ENCODE measurements around the gene DDX17.
A peak's percentile ranks its signal among the peaks of the same experiment; 100 is the strongest.

DDX17 gene

GRCh38 chr22:38504731-38505540 is 1.2 kb downstream of the DDX17 start:
- ATAC-seq (no peak), DNase-seq (peak; percentile 63)
- no peaks in the 10 kb centered on the region for H3K9me3 Mint-ChIP-seq
- no peaks in the 10 kb centered on the region for H3K27me3 Mint-ChIP-seq
- H3K4me1 Mint-ChIP-seq, result peaks cover 46% of the 10 kb centered on the region
- peak overlapping the region; percentile 96 for H3K4me3 Mint-ChIP-seq
- H3K36me3 Mint-ChIP-seq (ENCODE audit: low read depth), result peaks cover 51% of the 10 kb centered on the region
- peak overlapping the region; percentile 98 for H3K27ac Mint-ChIP-seq

GRCh38 chr22:38503021-38503420 is 3.1 kb downstream of the DDX17 start:
- ATAC-seq, result no peak
- Mint-ChIP-seq H3K27me3 (no peaks in the 10 kb centered on the region), H3K36me3 (ENCODE audit: low read depth) (peaks cover 69% of the 10 kb centered on the region), H3K4me1 (peaks cover 59% of the 10 kb centered on the region), H3K4me3 (peak overlapping the region; percentile 96), H3K27ac (peak overlapping the region; percentile 98), H3K9me3 (no peaks in the 10 kb centered on the region)
- DNase-seq, result no peak

- Mint-ChIP-seq H3K27ac (peak overlapping the region; percentile 98), H3K9me3 (no peaks in the 10 kb centered on the region), H3K36me3 (ENCODE audit: low read depth) (peaks cover 74% of the 10 kb centered on the region), H3K4me3 (peak overlapping the region; percentile 96), H3K4me1 (peaks cover 62% of the 10 kb centered on the region), H3K27me3 (no peaks in the 10 kb centered on the region)
- no peak for DNase-seq
- no peak for ATAC-seq
These were observed 4.1 kb downstream of the DDX17 start for GRCh38 chr22:38501797-38502672.

GRCh38 chr22:38497869-38498268 is 8.2 kb downstream of the DDX17 start:
- H3K27ac Mint-ChIP-seq, result peak overlapping the region; percentile 79
- ATAC-seq, result peak; percentile 72
- DNase-seq, result no peak
- no peaks in the 10 kb centered on the region for H3K9me3 Mint-ChIP-seq
- H3K36me3 Mint-ChIP-seq (ENCODE audit: low read depth), result peaks cover 88% of the 10 kb centered on the region
- no peaks in the 10 kb centered on the region for H3K27me3 Mint-ChIP-seq
- no peak overlapping the region for H3K4me3 Mint-ChIP-seq
- H3K4me1 Mint-ChIP-seq, result peaks cover 77% of the 10 kb centered on the region

GRCh38 chr22:38494939-38495338 is 11.2 kb downstream of the DDX17 start:
- Mint-ChIP-seq H3K36me3 (ENCODE audit: low read depth) (peaks cover 86% of the 10 kb centered on the region), H3K9me3 (no peaks in the 10 kb centered on the region), H3K27ac (no peak overlapping the region), H3K27me3 (no peaks in the 10 kb centered on the region), H3K4me3 (no peak overlapping the region), H3K4me1 (peaks cover 72% of the 10 kb centered on the region)
- no peak for ATAC-seq
- DNase-seq, result no peak

- no peaks in the 10 kb centered on the region for H3K9me3 Mint-ChIP-seq
- no peak for ATAC-seq
- no peaks in the 10 kb centered on the region for H3K27me3 Mint-ChIP-seq
- no peak overlapping the region for H3K4me3 Mint-ChIP-seq
- H3K36me3 Mint-ChIP-seq (ENCODE audit: low read depth), result peaks cover 87% of the 10 kb centered on the region
- DNase-seq, result no peak
- no peak overlapping the region for H3K27ac Mint-ChIP-seq
- H3K4me1 Mint-ChIP-seq, result peaks cover 74% of the 10 kb centered on the region
These were observed 11.6 kb downstream of the DDX17 start for GRCh38 chr22:38494498-38494897.

- Mint-ChIP-seq H3K27me3 (no peaks in the 10 kb centered on the region), H3K9me3 (no peaks in the 10 kb centered on the region), H3K4me3 (no peak overlapping the region), H3K27ac (no peak overlapping the region), H3K36me3 (ENCODE audit: low read depth) (peaks cover 88% of the 10 kb centered on the region), H3K4me1 (peaks cover 74% of the 10 kb centered on the region)
- ATAC-seq (no peak), DNase-seq (no peak)
These were observed 14.3 kb downstream of the DDX17 start for GRCh38 chr22:38491707-38492348.

GRCh38 chr22:38490915-38491314 is 15.2 kb downstream of the DDX17 start:
- H3K9me3 Mint-ChIP-seq, result no peaks in the 10 kb centered on the region
- peaks cover 77% of the 10 kb centered on the region for H3K4me1 Mint-ChIP-seq
- peaks cover 89% of the 10 kb centered on the region for H3K36me3 Mint-ChIP-seq (ENCODE audit: low read depth)
- DNase-seq (no peak), ATAC-seq (no peak)
- H3K4me3 Mint-ChIP-seq, result no peak overlapping the region
- H3K27me3 Mint-ChIP-seq, result no peaks in the 10 kb centered on the region
- peak overlapping the region; percentile 83 for H3K27ac Mint-ChIP-seq

GRCh38 chr22:38490475-38490874 is 15.6 kb downstream of the DDX17 start:
- peak overlapping the region; percentile 83 for H3K27ac Mint-ChIP-seq
- DNase-seq (no peak), ATAC-seq (no peak)
- peaks cover 73% of the 10 kb centered on the region for H3K4me1 Mint-ChIP-seq
- H3K4me3 Mint-ChIP-seq, result no peak overlapping the region
- H3K36me3 Mint-ChIP-seq (ENCODE audit: low read depth), result peaks cover 89% of the 10 kb centered on the region
- H3K9me3 Mint-ChIP-seq, result no peaks in the 10 kb centered on the region
- no peaks in the 10 kb centered on the region for H3K27me3 Mint-ChIP-seq

GRCh38 chr22:38489561-38490145 is 16.5 kb downstream of the DDX17 start:
- peaks cover 86% of the 10 kb centered on the region for H3K36me3 Mint-ChIP-seq (ENCODE audit: low read depth)
- H3K27me3 Mint-ChIP-seq, result no peaks in the 10 kb centered on the region
- H3K9me3 Mint-ChIP-seq, result no peaks in the 10 kb centered on the region
- no peak overlapping the region for H3K4me3 Mint-ChIP-seq
- DNase-seq (no peak), ATAC-seq (no peak)
- peak overlapping the region; percentile 83 for H3K27ac Mint-ChIP-seq
- peaks cover 73% of the 10 kb centered on the region for H3K4me1 Mint-ChIP-seq

- H3K27me3 Mint-ChIP-seq, result no peaks in the 10 kb centered on the region
- ATAC-seq, result no peak
- H3K27ac Mint-ChIP-seq, result no peak overlapping the region
- H3K9me3 Mint-ChIP-seq, result no peaks in the 10 kb centered on the region
- peaks cover 70% of the 10 kb centered on the region for H3K4me1 Mint-ChIP-seq
- H3K4me3 Mint-ChIP-seq, result no peak overlapping the region
- H3K36me3 Mint-ChIP-seq (ENCODE audit: low read depth), result peaks cover 86% of the 10 kb centered on the region
- no peak for DNase-seq
These were observed 17.0 kb downstream of the DDX17 start for GRCh38 chr22:38489142-38489541.

- DNase-seq (no peak), ATAC-seq (peak; percentile 65)
- peaks cover 86% of the 10 kb centered on the region for H3K36me3 Mint-ChIP-seq (ENCODE audit: low read depth)
- no peaks in the 10 kb centered on the region for H3K9me3 Mint-ChIP-seq
- peak overlapping the region; percentile 46 for H3K27ac Mint-ChIP-seq
- H3K4me3 Mint-ChIP-seq, result no peak overlapping the region
- no peaks in the 10 kb centered on the region for H3K27me3 Mint-ChIP-seq
- H3K4me1 Mint-ChIP-seq, result peaks cover 62% of the 10 kb centered on the region
These were observed 18.2 kb downstream of the DDX17 start for GRCh38 chr22:38487946-38488345.

- no peaks in the 10 kb centered on the region for H3K27me3 Mint-ChIP-seq
- ATAC-seq (no peak), DNase-seq (no peak)
- H3K4me1 Mint-ChIP-seq, result peaks cover 53% of the 10 kb centered on the region
- no peaks in the 10 kb centered on the region for H3K9me3 Mint-ChIP-seq
- peaks cover 91% of the 10 kb centered on the region for H3K36me3 Mint-ChIP-seq (ENCODE audit: low read depth)
- H3K27ac Mint-ChIP-seq, result no peak overlapping the region
- no peak overlapping the region for H3K4me3 Mint-ChIP-seq
These were observed 20.3 kb downstream of the DDX17 start for GRCh38 chr22:38485783-38486182.

GRCh38 chr22:38484244-38484643 is 21.9 kb downstream of the DDX17 start:
- Mint-ChIP-seq H3K27ac (peak overlapping the region; percentile 40), H3K9me3 (no peaks in the 10 kb centered on the region), H3K36me3 (ENCODE audit: low read depth) (peaks cover 76% of the 10 kb centered on the region), H3K4me1 (peaks cover 38% of the 10 kb centered on the region), H3K4me3 (no peak overlapping the region), H3K27me3 (no peaks in the 10 kb centered on the region)
- ATAC-seq (no peak), DNase-seq (no peak)
